Activated CD4-positive, alpha-beta T cell treated with anti-CD3 and anti-CD28 coated beads for 4 hours (primary cell): ENCODE results near the gene IRF5.
"Not testable (repeated sequence)": the region's sequence is repeated elsewhere in the genome, so short reads cannot be mapped to it uniquely, and the experiment has no call there.

Experiments used
- DNase-seq, 2 donors: peaks; one replicate each; pipeline ENCODE4 v3.0.0-alpha.2; 2020

Gene IRF5

GRCh38 chr7:128940494-128941322 is 3.0 kb downstream of the IRF5 start:
- no peak for DNase-seq

GRCh38 chr7:128941323-128941890 is 3.7 kb downstream of the IRF5 start:
- no peak for DNase-seq

- DNase-seq = no peak
These were observed 4.3 kb downstream of the IRF5 start for GRCh38 chr7:128941946-128942526.

GRCh38 chr7:128943251-128943650 is 5.5 kb downstream of the IRF5 start:
- not testable (repeated sequence) for DNase-seq

GRCh38 chr7:128944487-128945236 is 6.9 kb downstream of the IRF5 start:
- DNase-seq = no peak

GRCh38 chr7:128945668-128946366 is 8.1 kb downstream of the IRF5 start:
- DNase-seq = no peak

GRCh38 chr7:128946936-128947830 is 9.5 kb downstream of the IRF5 start:
- no peak for DNase-seq

GRCh38 chr7:128947854-128948253 is 10.1 kb downstream of the IRF5 start:
- no peak for DNase-seq

- no peak for DNase-seq
These were observed 10.7 kb downstream of the IRF5 start for GRCh38 chr7:128948312-128948973.

GRCh38 chr7:128948976-128949760 is 11.4 kb downstream of the IRF5 start:
- no peak for DNase-seq

GRCh38 chr7:128951296-128951695 is 13.6 kb downstream of the IRF5 start:
- DNase-seq = no peak

- DNase-seq = no peak
These were observed 16.4 kb downstream of the IRF5 start for GRCh38 chr7:128954150-128954549.

GRCh38 chr7:128954830-128955802 is 17.4 kb downstream of the IRF5 start:
- DNase-seq = no peak

- no peak for DNase-seq
These were observed 18.3 kb downstream of the IRF5 start for GRCh38 chr7:128955981-128956380.

- DNase-seq = no peak
These were observed 21.6 kb downstream of the IRF5 start for GRCh38 chr7:128959296-128959695.

- DNase-seq = no peak
These were observed 23.4 kb downstream of the IRF5 start for GRCh38 chr7:128961030-128961659.

- no peak for DNase-seq
These were observed 25.2 kb downstream of the IRF5 start for GRCh38 chr7:128962899-128963298.

- DNase-seq = peak in 1 of 2 donors; percentile 14
These were observed 25.6 kb downstream of the IRF5 start for GRCh38 chr7:128963327-128963757.
